Breast epithelium (tissue), 4 donors: ENCODE measurements around the gene MIGA1. TPM values are rescaled to one million over a fixed set of nuclear protein-coding genes. Genes with fewer than 3 reads are reported as not detected.

Experiments
- DNase-seq, 2 donors: peaks; one replicate each; pipeline ENCODE4 v3.0.0-alpha.2; 2019; ENCODE audit warnings: low spot score in 2 of 2
- H3K27ac ChIP-seq, 2 donors: fragments of 200-600 bp; sonication (generic) in 1 of 2; one replicate each; pipeline ENCODE4 v1.5.1; 2016 to 2019; ENCODE audit warnings: mild to moderate bottlenecking in 1 of 2
- H3K27me3 ChIP-seq, 2 donors: fragments of 200-600 bp; sonication (generic) in 1 of 2; one replicate each; pipeline versions ENCODE4 v1.5.1 to v1.6.0; 2017 to 2019; ENCODE audit warnings: control low read depth in 1 of 2, mild to moderate bottlenecking in 1 of 2
- H3K36me3 ChIP-seq: fragments of 200-600 bp; one replicate; pipeline ENCODE4 v1.5.1; 2019
- H3K4me1 ChIP-seq, 2 donors: fragments of 200-600 bp; sonication (generic); one replicate each; pipeline ENCODE4 v1.5.1; 2016 to 2019; ENCODE audit warnings: control low read depth in 1 of 2
- H3K4me3 ChIP-seq, 3 donors: fragments of 200-600 bp; sonication (generic); 1 replicate in 2 of 3; 2 replicates in 1 of 3; pipeline ENCODE4 v1.5.1; 2016 to 2019; ENCODE audit warnings: mild to moderate bottlenecking in 3 of 3, moderate library complexity in 2 of 3
- H3K9me3 ChIP-seq, 2 donors: fragments of 200-600 bp; sonication (generic) in 1 of 2; one replicate each; pipeline ENCODE4 v1.5.1; 2016 to 2019; ENCODE audit warnings: control low read depth in 1 of 2
- CTCF ChIP-seq, 3 donors: fragments of 450-650 bp; IDR thresholded peaks; one replicate each; pipeline ENCODE4 v1.5.1; 2016 to 2017; ENCODE audit warnings: antibody characterized with exemption in 3 of 3, mild to moderate bottlenecking in 3 of 3, moderate library complexity in 3 of 3
- POLR2A ChIP-seq: fragments of 450-650 bp; IDR thresholded peaks from one replicate; pipeline ENCODE4 v1.6.1; 2016; ENCODE audit warnings: antibody characterized with exemption, mild to moderate bottlenecking, moderate library complexity
- POLR2AphosphoS5 ChIP-seq, 3 donors: sonication (generic); formaldehyde crosslinking; IDR thresholded peaks; one replicate each; pipeline ENCODE4 v1.6.1; 2017; ENCODE audit warnings: antibody characterized with exemption in 3 of 3
- intact Hi-C: fragments of 100-400 bp; cut with DNase I; formaldehyde crosslinking; loops from one replicate; pipeline ENCODE4 v1.15.1; 2023; ENCODE audit warnings: low total_unique reads
- total RNA-seq, 3 donors: library from RNA; depleted of rRNA; stranded (reverse); fragments of >200 nt; gene quantifications; one replicate each; pipeline ENCODE4 v1.1.0, GENCODE V29; 2016

MIGA1 gene
- total RNA-seq = 10 to 100 TPM; 20.3 to 30.3 (median 22.2) TPM

- H3K36me3 ChIP-seq = no peaks in the 10 kb centered on the region
- no peaks in the 10 kb centered on the region for H3K9me3 ChIP-seq
- peaks cover 0 to 4% of the 10 kb centered on the region in 2 donors for H3K4me1 ChIP-seq
- no peaks in the 10 kb centered on the region for H3K27me3 ChIP-seq
- DNase-seq = peak; percentile 79 to 84
- TF ChIP-seq POLR2A = no peak
- peak; percentile 42 to 65 (median 64) for TF ChIP-seq POLR2AphosphoS5 (IDR thresholded peaks at IDR 0.05)
- no peak for TF ChIP-seq CTCF (IDR thresholded peaks at IDR 0.05)
- intact Hi-C loops = no loop called here
- H3K4me3 ChIP-seq = peak within 1 kb of the TSS; percentile 83 to 95 (median 88)
- H3K27ac ChIP-seq = peak within 1 kb of the TSS; percentile 81 to 89
Measured at GRCh38 chr1:77779529-77780281, at the start of gene MIGA1. Gene MIGA1, plus strand, starts transcription at chr1:77779649. Its CDS starts 3,604 bp downstream, at chr1:77783253.

GRCh38 chr1:77732090-77732489 is 47.4 kb upstream of the MIGA1 start:
- no peaks in the 10 kb centered on the region for H3K4me1 ChIP-seq
- no peak for TF ChIP-seq CTCF (IDR thresholded peaks at IDR 0.05)
- no peak for TF ChIP-seq POLR2AphosphoS5 (IDR thresholded peaks at IDR 0.05)
- TF ChIP-seq POLR2A = no peak
- no peak overlapping the region for H3K4me3 ChIP-seq
- no peaks in the 10 kb centered on the region for H3K36me3 ChIP-seq
- H3K27me3 ChIP-seq = no peaks in the 10 kb centered on the region
- H3K27ac ChIP-seq = no peak overlapping the region
- H3K9me3 ChIP-seq = no peaks in the 10 kb centered on the region
- intact Hi-C loops = no loop called here
- DNase-seq = no peak

GRCh38 chr1:77739235-77739634 is 40.2 kb upstream of the MIGA1 start:
- Histone ChIP-seq H3K27ac (no peak overlapping the region), H3K9me3 (no peaks in the 10 kb centered on the region), H3K27me3 (no peaks in the 10 kb centered on the region), H3K36me3 (no peaks in the 10 kb centered on the region), H3K4me3 (no peak overlapping the region), H3K4me1 (no peaks in the 10 kb centered on the region)
- TF ChIP-seq POLR2AphosphoS5 (IDR thresholded peaks at IDR 0.05) (no peak), POLR2A (no peak), CTCF (IDR thresholded peaks at IDR 0.05) (no peak)
- intact Hi-C loops = no loop called here
- no peak for DNase-seq

- DNase-seq = no peak
- Histone ChIP-seq H3K27me3 (no peaks in the 10 kb centered on the region), H3K27ac (no peak overlapping the region), H3K4me1 (no peaks in the 10 kb centered on the region), H3K9me3 (no peaks in the 10 kb centered on the region), H3K4me3 (no peak overlapping the region), H3K36me3 (no peaks in the 10 kb centered on the region)
- intact Hi-C loops = no loop called here
- no peak for TF ChIP-seq CTCF (IDR thresholded peaks at IDR 0.05)
- TF ChIP-seq POLR2AphosphoS5 (IDR thresholded peaks at IDR 0.05) = no peak
- TF ChIP-seq POLR2A = no peak
Measured at GRCh38 chr1:77741316-77741715, 38.1 kb upstream of the MIGA1 start.

GRCh38 chr1:77742011-77742555 is 37.4 kb upstream of the MIGA1 start:
- no peak overlapping the region for H3K27ac ChIP-seq
- H3K27me3 ChIP-seq = no peaks in the 10 kb centered on the region
- DNase-seq = no peak
- intact Hi-C loops = no loop called here
- no peaks in the 10 kb centered on the region for H3K4me1 ChIP-seq
- no peak for TF ChIP-seq POLR2AphosphoS5 (IDR thresholded peaks at IDR 0.05)
- TF ChIP-seq POLR2A = no peak
- no peak for TF ChIP-seq CTCF (IDR thresholded peaks at IDR 0.05)
- no peak overlapping the region for H3K4me3 ChIP-seq
- no peaks in the 10 kb centered on the region for H3K9me3 ChIP-seq
- no peaks in the 10 kb centered on the region for H3K36me3 ChIP-seq
